OCI-LY1 (cell line): ENCODE results near the gene SEC61B.
A peak's percentile ranks its signal among the peaks of the same experiment; 100 is the strongest.

ENCODE experiments used
- H2AFZ ChIP-seq: fragments of 200-600 bp; sonication (generic), shearing (Covaris generic); 2 replicates; pipeline ENCODE4 v1.6.0; 2014; ENCODE audit warnings: antibody characterized with exemption, mild to moderate bottlenecking, low read length
- H3F3A ChIP-seq: fragments of 200-600 bp; sonication (generic), shearing (Covaris generic); 2 replicates; pipeline ENCODE4 v1.6.0; 2014; ENCODE audit warnings: mild to moderate bottlenecking, antibody characterized with exemption, low read length, moderate library complexity; ENCODE audit not compliant: insufficient read depth
- H3K27ac ChIP-seq: fragments of 200-600 bp; sonication (generic); 2 replicates; pipeline ENCODE4 v1.5.1; 2014; ENCODE audit warnings: low read length, mixed run types, mild to moderate bottlenecking, low read depth; ENCODE audit not compliant: poor library complexity, severe bottlenecking
- H3K27me3 ChIP-seq: fragments of 200-600 bp; sonication (generic); 2 replicates; pipeline ENCODE4 v1.6.0; 2014; ENCODE audit warnings: antibody characterized with exemption, mild to moderate bottlenecking, low read length, moderate library complexity; ENCODE audit not compliant: insufficient read depth
- H3K36me3 ChIP-seq: fragments of 200-600 bp; sonication (generic); 2 replicates; pipeline ENCODE4 v1.6.1; 2014; ENCODE audit warnings: mild to moderate bottlenecking, antibody characterized with exemption, low read length, moderate library complexity, mixed read lengths; ENCODE audit not compliant: insufficient read depth
- H3K4me1 ChIP-seq: fragments of 200-600 bp; sonication (generic); 2 replicates; pipeline ENCODE4 v1.5.1; 2014; ENCODE audit warnings: mild to moderate bottlenecking, low read length, moderate library complexity; ENCODE audit not compliant: insufficient read depth, severe bottlenecking
- H3K4me2 ChIP-seq: fragments of 200-600 bp; sonication (generic), shearing (Covaris generic); 2 replicates; pipeline ENCODE4 v1.6.1; 2014; ENCODE audit warnings: low read length
- H3K4me3 ChIP-seq: fragments of 200-600 bp; sonication (generic); 2 replicates; pipeline ENCODE4 v1.5.1; 2014; ENCODE audit warnings: low read length, low read depth, mild to moderate bottlenecking, mixed read lengths; ENCODE audit not compliant: poor library complexity, severe bottlenecking
- H3K79me2 ChIP-seq: fragments of 200-600 bp; shearing (Covaris generic); 2 replicates; pipeline ENCODE4 v1.6.1; 2016; ENCODE audit warnings: mixed run types, low read length, mixed read lengths; ENCODE audit not compliant: insufficient read depth
- H3K9ac ChIP-seq: fragments of 200-600 bp; sonication (generic), shearing (Covaris generic); 2 replicates; pipeline ENCODE4 v1.6.1; 2014; ENCODE audit warnings: mild to moderate bottlenecking, low read length, mixed read lengths
- H3K9me2 ChIP-seq: fragments of 200-600 bp; sonication (generic), shearing (Covaris generic); 2 replicates; pipeline ENCODE4 v1.6.1; 2014; ENCODE audit warnings: low read depth, mild to moderate bottlenecking, low read length, mixed read lengths
- H3K9me3 ChIP-seq: fragments of 200-600 bp; shearing (Covaris generic); 2 replicates; pipeline ENCODE4 v1.6.1; 2014; ENCODE audit warnings: low read length, mixed read lengths
- H4K20me1 ChIP-seq: fragments of 200-600 bp; sonication (generic), shearing (Covaris generic); 2 replicates; pipeline ENCODE4 v1.6.0; 2016; ENCODE audit warnings: mild to moderate bottlenecking, low read length; ENCODE audit not compliant: insufficient read depth
- EZH2 ChIP-seq: fragments of 200-600 bp; sonication (generic), shearing (Covaris generic); IDR thresholded peaks from 2 replicates; pipeline ENCODE4 v1.8.0; 2017; ENCODE audit warnings: borderline replicate concordance, mixed run types, mild to moderate bottlenecking, antibody characterized with exemption, low read length, moderate library complexity, mixed read lengths
- TF ChIP-seq, protein P1 (sequence below): fragments of 200-600 bp; sonication (generic), shearing (Covaris generic); IDR thresholded peaks from 2 replicates; pipeline ENCODE4 v1.5.1; 2017; ENCODE audit warnings: mild to moderate bottlenecking, antibody characterized with exemption, low read length, moderate library complexity, mixed read lengths

SEC61B gene

DNA sequence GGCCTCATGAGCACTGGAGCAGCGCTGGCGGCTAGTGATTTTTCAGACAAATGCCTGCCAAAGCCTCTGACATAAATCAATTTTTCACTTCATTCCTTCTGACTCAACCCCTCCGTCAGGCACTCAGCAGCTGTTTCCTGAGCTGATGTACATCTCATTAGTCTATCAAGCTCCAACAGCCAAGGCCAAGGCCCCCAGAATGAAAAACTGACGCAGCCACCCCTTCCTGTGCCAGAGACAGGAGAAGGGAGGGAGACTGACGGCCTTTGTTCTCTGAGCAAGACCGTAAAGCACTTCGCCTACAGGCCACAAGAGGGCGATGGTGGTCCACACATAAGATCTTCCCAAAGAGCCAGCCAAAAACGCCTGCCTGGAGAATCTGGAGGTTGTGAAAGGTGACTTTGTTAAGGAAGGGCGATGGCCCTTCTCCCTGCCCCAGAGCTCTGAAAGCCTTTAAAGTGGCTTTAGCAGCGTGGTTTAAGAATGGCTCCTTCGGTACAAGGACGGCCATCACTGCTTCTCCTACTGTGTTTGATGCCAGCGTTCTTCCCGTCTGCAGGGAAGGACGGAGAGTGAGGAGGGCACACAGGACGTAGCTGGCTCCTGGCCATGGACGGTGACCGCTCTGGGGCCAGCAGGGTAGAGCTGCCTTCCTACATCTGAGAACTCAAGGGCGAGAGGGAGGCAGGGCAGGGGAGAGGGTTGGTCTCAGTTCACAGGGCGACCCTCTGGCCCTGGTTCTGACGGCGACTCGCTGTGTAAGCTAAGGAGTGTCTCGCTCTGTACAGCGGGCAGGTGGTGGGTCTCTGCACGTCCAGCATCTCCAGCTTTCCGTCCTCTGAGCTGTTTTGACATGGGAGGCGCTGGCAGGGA lies 37.4 kb upstream of the SEC61B start:
- Histone ChIP-seq H3K36me3 (no peaks in the 10 kb centered on the region), H3K79me2 (no peaks in the 10 kb centered on the region), H3K9me2 (no peaks in the 10 kb centered on the region), H3K27me3 (no peaks in the 10 kb centered on the region), H3K4me3 (peak overlapping the region; percentile 31), H3K9ac (no peak overlapping the region; the same call in 1 of the 2 replicates), H4K20me1 (no peaks in the 10 kb centered on the region), H2AFZ (no peak overlapping the region), H3F3A (no peaks in the 10 kb centered on the region), H3K4me2 (peak overlapping the region; percentile 45), H3K27ac (no peak overlapping the region), H3K9me3 (no peaks in the 10 kb centered on the region), H3K4me1 (peaks cover 28% of the 10 kb centered on the region)
- no peak for TF ChIP-seq EZH2
- TF ChIP-seq, protein P1, sequence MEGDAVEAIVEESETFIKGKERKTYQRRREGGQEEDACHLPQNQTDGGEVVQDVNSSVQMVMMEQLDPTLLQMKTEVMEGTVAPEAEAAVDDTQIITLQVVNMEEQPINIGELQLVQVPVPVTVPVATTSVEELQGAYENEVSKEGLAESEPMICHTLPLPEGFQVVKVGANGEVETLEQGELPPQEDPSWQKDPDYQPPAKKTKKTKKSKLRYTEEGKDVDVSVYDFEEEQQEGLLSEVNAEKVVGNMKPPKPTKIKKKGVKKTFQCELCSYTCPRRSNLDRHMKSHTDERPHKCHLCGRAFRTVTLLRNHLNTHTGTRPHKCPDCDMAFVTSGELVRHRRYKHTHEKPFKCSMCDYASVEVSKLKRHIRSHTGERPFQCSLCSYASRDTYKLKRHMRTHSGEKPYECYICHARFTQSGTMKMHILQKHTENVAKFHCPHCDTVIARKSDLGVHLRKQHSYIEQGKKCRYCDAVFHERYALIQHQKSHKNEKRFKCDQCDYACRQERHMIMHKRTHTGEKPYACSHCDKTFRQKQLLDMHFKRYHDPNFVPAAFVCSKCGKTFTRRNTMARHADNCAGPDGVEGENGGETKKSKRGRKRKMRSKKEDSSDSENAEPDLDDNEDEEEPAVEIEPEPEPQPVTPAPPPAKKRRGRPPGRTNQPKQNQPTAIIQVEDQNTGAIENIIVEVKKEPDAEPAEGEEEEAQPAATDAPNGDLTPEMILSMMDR = peak; percentile 97

DNA sequence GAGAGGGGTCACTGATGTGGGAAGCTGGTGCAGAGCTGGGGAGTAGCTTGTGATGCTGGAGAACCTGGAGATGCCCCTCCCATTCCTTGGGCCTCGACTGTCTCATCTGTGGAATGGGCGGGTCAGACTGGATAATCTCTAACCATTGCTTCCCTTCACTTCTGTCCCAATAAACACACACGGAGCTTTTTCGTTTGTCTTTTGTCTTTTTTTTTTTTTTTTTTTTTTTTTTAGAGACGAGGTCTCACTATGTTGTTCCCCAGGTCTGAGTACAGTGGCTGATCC lies 36.8 kb upstream of the SEC61B start:
- no peaks in the 10 kb centered on the region for H3K9me3 ChIP-seq
- H3K27me3 ChIP-seq = no peaks in the 10 kb centered on the region
- H3K36me3 ChIP-seq = no peaks in the 10 kb centered on the region
- no peaks in the 10 kb centered on the region for H3K9me2 ChIP-seq
- H3K4me1 ChIP-seq = peaks cover 28% of the 10 kb centered on the region
- no peaks in the 10 kb centered on the region for H3F3A ChIP-seq
- H3K27ac ChIP-seq = no peak overlapping the region
- no peak overlapping the region for H3K9ac ChIP-seq
- no peak overlapping the region for H2AFZ ChIP-seq
- TF ChIP-seq EZH2 = no peak
- TF ChIP-seq, protein P1 = no peak
- no peaks in the 10 kb centered on the region for H4K20me1 ChIP-seq
- H3K4me3 ChIP-seq = no peak overlapping the region
- no peak overlapping the region for H3K4me2 ChIP-seq
- no peaks in the 10 kb centered on the region for H3K79me2 ChIP-seq

DNA sequence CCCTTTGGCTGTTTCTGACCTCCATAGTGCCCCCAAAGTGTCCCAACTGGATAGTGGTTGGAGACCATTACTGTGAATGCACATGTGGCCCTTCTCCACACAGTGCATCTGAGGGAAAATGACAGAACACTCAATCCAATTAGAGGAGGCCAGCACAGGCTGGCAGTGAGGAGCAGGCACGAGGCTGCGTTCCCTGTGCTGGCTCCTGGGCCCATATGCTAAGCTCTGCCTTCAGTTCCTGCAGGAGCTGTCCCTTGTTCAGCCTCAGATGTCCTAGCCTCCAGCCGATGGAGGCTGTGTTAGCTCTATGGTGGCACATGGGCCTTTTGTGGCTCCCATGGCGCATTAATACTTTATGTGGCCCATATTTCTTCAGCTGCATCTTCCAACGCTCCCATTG lies 36.1 kb upstream of the SEC61B start:
- Histone ChIP-seq H3K27me3 (no peaks in the 10 kb centered on the region), H3K9me3 (no peaks in the 10 kb centered on the region), H3K4me3 (no peak overlapping the region), H3K79me2 (no peaks in the 10 kb centered on the region), H3K9me2 (no peaks in the 10 kb centered on the region), H3K4me1 (peaks cover 26% of the 10 kb centered on the region), H3K27ac (no peak overlapping the region), H3K9ac (no peak overlapping the region), H3K36me3 (no peaks in the 10 kb centered on the region), H3F3A (no peaks in the 10 kb centered on the region), H3K4me2 (no peak overlapping the region), H4K20me1 (no peaks in the 10 kb centered on the region), H2AFZ (no peak overlapping the region)
- TF ChIP-seq EZH2 = no peak
- TF ChIP-seq, protein P1 = no peak
